Esophagus squamous epithelium (tissue), 5 donors: Measurements from ENCODE around the gene PLXDC1. TPM values are rescaled to one million over a fixed set of nuclear protein-coding genes. Genes with fewer than 3 reads are reported as not detected.

ENCODE experiments used
- DNase-seq: peaks from one replicate; lab custom pipeline; 2025; lab: John Stamatoyannopoulos, UW
- H3K27ac ChIP-seq, 4 donors: fragments of 200-600 bp; sonication (generic); one replicate each; pipeline ENCODE4 v1.5.1; 2016 to 2019; ENCODE audit warnings: mild to moderate bottlenecking in 1 of 4
- H3K27me3 ChIP-seq, 4 donors: fragments of 200-600 bp; sonication (generic); 1 replicate in 3 of 4; 2 replicates in 1 of 4; pipeline versions ENCODE4 v1.5.1 to v1.6.0; 2017 to 2021; ENCODE audit warnings: antibody characterized with exemption in 1 of 4
- H3K36me3 ChIP-seq, 3 donors: fragments of 200-600 bp; sonication (generic); one replicate each; pipeline ENCODE4 v1.5.1; 2016 to 2019
- H3K4me1 ChIP-seq, 3 donors: fragments of 200-600 bp; sonication (generic); one replicate each; pipeline ENCODE4 v1.5.1; 2017 to 2019
- H3K4me3 ChIP-seq, 4 donors: fragments of 200-600 bp; sonication (generic); 1 replicate in 3 of 4; 2 replicates in 1 of 4; pipeline ENCODE4 v1.5.1; 2016 to 2019; ENCODE audit warnings: mild to moderate bottlenecking in 2 of 4, moderate library complexity in 1 of 4
- H3K9me3 ChIP-seq, 3 donors: fragments of 200-600 bp; sonication (generic); one replicate each; pipeline ENCODE4 v1.5.1; 2016 to 2019
- POLR2A ChIP-seq, 4 donors: fragments of 450-650 bp; IDR thresholded peaks; one replicate each; pipeline ENCODE4 v1.6.1; 2017; ENCODE audit warnings: antibody characterized with exemption in 4 of 4, mild to moderate bottlenecking in 4 of 4, moderate library complexity in 3 of 4
- WGBS, 2 donors: methylation state at CpG; one replicate each; pipeline ENCODE4 v1.1.5; 2018; 5-methylcytosine and 5-hydroxymethylcytosine counted together
- intact Hi-C: fragments of 100-400 bp; cut with DNase I; formaldehyde crosslinking; loops from one replicate; pipeline ENCODE4 v1.15.0; 2022
- total RNA-seq, 4 donors: library from RNA; depleted of rRNA; stranded (reverse); fragments of >200 nt; gene quantifications; one replicate each; pipeline ENCODE4 v1.1.0, GENCODE V29; 2016
- TF ChIP-seq, protein P1 (sequence below), 6 experiments: fragments of 450-650 bp in 4 of 6; fragments of 200-600 bp in 2 of 6; sonication (generic) in 2 of 6; IDR thresholded peaks; one replicate each; pipeline ENCODE4 v1.5.1; 2016 to 2019; ENCODE audit warnings: antibody characterized with exemption in 6 of 6, mild to moderate bottlenecking in 4 of 6, moderate library complexity in 4 of 6
- donor health status: DM: yes; HTN: yes; CAD: no.

The PLXDC1 gene
- total RNA-seq, 4 donors from 2014 or later, result 1.2 to 7.2 (median 4.6) TPM

DNA sequence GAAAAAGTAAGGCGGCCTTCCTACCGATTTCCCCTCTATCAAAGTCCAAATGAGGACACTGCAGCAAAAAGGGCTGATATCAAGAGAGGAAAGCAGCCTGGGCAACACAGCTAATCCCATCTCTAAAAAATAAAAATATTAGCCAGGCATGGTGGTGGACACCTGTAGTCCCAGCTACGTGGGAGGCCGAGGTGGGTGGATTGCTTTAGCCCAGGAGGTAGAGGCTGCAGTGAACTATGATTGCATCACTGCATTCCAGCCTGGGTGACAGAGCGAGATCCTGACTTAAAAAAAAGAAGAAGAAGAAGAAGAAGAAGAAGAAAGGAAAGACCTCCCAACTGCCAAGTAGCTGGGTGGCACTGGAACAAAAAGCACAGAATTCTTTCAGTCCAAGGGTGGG lies 31.6 kb upstream of the PLXDC1 start:
- peaks cover 0 to 74% (median 13%) of the 10 kb centered on the region in 3 donors for H3K36me3 ChIP-seq
- H3K4me1 ChIP-seq, result peaks cover 0 to 10% (median 8%) of the 10 kb centered on the region in 3 donors
- intact Hi-C loops, result no loop called here
- H3K9me3 ChIP-seq, result no peaks in the 10 kb centered on the region
- no peak for TF ChIP-seq POLR2A (IDR thresholded peaks at IDR 0.05)
- TF ChIP-seq, protein P1, sequence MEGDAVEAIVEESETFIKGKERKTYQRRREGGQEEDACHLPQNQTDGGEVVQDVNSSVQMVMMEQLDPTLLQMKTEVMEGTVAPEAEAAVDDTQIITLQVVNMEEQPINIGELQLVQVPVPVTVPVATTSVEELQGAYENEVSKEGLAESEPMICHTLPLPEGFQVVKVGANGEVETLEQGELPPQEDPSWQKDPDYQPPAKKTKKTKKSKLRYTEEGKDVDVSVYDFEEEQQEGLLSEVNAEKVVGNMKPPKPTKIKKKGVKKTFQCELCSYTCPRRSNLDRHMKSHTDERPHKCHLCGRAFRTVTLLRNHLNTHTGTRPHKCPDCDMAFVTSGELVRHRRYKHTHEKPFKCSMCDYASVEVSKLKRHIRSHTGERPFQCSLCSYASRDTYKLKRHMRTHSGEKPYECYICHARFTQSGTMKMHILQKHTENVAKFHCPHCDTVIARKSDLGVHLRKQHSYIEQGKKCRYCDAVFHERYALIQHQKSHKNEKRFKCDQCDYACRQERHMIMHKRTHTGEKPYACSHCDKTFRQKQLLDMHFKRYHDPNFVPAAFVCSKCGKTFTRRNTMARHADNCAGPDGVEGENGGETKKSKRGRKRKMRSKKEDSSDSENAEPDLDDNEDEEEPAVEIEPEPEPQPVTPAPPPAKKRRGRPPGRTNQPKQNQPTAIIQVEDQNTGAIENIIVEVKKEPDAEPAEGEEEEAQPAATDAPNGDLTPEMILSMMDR (IDR thresholded peaks at IDR 0.05), result no peak
- H3K4me3 ChIP-seq, result no peak overlapping the region
- H3K27me3 ChIP-seq, result no peaks in the 10 kb centered on the region
- 86 to 90% methylated on average over 5 of the region's 5 CpGs for WGBS, 2 donors
- no peak overlapping the region for H3K27ac ChIP-seq
- DNase-seq, result no peak

DNA sequence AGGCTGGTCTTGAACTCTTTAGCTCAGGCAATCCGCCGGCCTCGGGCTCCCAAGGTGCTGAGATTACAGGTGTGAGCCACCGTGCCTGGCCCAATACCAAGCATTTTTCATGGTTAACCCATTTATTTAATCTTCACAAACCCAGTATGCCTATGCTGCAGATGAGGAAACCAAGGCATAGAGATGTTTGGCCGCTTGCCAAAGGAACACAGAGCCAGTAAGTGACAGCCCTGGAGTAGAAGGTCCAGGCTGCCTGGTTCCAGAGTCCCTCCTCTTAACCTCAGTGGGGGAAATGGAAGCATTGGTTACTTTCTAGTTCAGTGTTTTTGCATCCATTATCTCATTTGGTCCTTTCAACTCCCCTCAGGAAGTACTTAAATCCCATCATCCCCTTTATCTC lies 29.9 kb upstream of the PLXDC1 start:
- Histone ChIP-seq H3K36me3 (peaks cover 0 to 73% (median 11%) of the 10 kb centered on the region in 3 donors), H3K27me3 (no peaks in the 10 kb centered on the region), H3K4me1 (peaks cover 0 to 15% (median 10%) of the 10 kb centered on the region in 3 donors), H3K4me3 (no peak overlapping the region), H3K27ac (no peak overlapping the region), H3K9me3 (no peaks in the 10 kb centered on the region)
- WGBS, 2 donors, result 83 to 93% methylated on average over 5 of the region's 5 CpGs
- DNase-seq, result no peak
- TF ChIP-seq POLR2A (IDR thresholded peaks at IDR 0.05), result no peak
- TF ChIP-seq, protein P1 (IDR thresholded peaks at IDR 0.05), result no peak
- intact Hi-C loops, result no loop called here

DNA sequence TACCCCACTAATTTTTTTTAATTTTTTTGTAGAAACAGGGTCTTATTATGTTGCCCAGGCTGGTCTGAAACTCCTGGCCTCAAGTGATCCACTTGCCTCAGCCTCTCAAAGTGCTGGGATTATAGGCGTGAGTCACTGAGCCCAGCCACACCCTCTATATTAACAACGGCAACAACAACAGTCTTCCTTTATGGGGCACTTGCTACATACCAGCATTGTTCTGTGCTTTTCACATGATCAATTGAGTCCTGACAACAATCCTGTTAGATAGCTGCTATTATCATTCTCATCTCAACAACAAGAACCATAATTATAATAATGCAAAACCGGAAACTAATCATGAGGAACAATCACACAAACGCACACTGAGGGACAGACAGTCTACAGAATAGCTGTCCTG lies 27.1 kb upstream of the PLXDC1 start:
- Histone ChIP-seq H3K4me3 (no peak overlapping the region), H3K27ac (peak overlapping the region in 1 of 4 donors; percentile 48), H3K9me3 (no peaks in the 10 kb centered on the region), H3K4me1 (peaks cover 0 to 29% (median 10%) of the 10 kb centered on the region in 3 donors), H3K27me3 (no peaks in the 10 kb centered on the region), H3K36me3 (peaks cover 0 to 58% (median under 1%) of the 10 kb centered on the region in 3 donors)
- no peak for DNase-seq
- WGBS, 2 donors, result 14 to 31% methylated on average over 3 to 4 of the region's 4 CpGs
- intact Hi-C loops, result no loop called here
- TF ChIP-seq POLR2A (IDR thresholded peaks at IDR 0.05), result no peak
- TF ChIP-seq, protein P1 (IDR thresholded peaks at IDR 0.05), result no peak

DNA sequence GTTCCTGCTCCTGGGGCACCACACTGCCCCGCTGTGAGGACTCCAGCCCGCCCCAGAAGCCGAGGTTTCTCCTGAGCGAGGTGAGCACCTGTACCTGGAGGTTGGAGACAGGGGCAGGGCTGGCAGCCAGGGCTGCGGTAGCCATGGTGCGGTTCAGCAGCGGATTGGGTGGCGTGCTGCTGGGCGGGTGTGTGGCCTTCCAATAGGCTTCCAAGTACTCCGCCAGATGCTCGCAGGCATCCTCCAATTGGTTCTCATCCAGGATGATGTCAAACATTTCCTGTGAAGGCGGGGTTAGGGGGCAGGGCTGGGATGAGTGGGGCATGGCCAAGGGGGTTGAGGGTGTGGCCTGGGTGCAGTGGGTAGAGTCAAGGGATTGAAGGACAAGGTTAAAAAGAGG lies 25.8 kb upstream of the PLXDC1 start:
- intact Hi-C loops, result no loop called here
- no peak for TF ChIP-seq POLR2A (IDR thresholded peaks at IDR 0.05)
- TF ChIP-seq, protein P1 (IDR thresholded peaks at IDR 0.05), result no peak
- Histone ChIP-seq H3K36me3 (peaks cover 0 to 46% (median 0%) of the 10 kb centered on the region in 3 donors), H3K9me3 (no peaks in the 10 kb centered on the region), H3K27me3 (no peaks in the 10 kb centered on the region), H3K4me1 (peaks cover 0 to 31% (median 10%) of the 10 kb centered on the region in 3 donors), H3K4me3 (no peak overlapping the region), H3K27ac (no peak overlapping the region)
- 96 to 100% methylated on average over 2 to 5 of the region's 12 CpGs for WGBS, 2 donors
- no peak for DNase-seq

DNA sequence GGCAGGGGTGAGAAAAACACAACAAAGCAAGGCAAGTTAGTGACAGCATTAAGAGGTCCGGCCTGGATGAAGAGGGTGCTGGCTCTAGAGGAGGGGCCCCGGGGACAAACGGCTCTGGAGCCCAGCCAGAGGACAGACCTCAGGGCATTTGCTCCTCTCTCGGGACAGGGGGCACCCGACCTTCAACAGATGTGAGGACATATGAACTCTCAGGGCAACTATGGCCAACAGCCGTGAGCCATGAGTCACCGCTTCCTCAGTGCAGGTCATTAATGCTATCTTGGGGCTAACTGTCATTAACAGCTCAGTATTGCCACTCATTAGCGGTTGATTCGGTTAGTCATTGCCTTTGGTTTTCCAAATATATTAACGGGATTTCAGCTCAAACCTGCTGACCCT lies 24.3 kb upstream of the PLXDC1 start:
- no peaks in the 10 kb centered on the region for H3K9me3 ChIP-seq
- H3K27me3 ChIP-seq, result no peaks in the 10 kb centered on the region
- 57 to 60% methylated on average over 9 to 10 of the region's 10 CpGs for WGBS, 2 donors
- H3K27ac ChIP-seq, result no peak overlapping the region
- TF ChIP-seq, protein P1 (IDR thresholded peaks at IDR 0.05), result no peak
- no peak for TF ChIP-seq POLR2A (IDR thresholded peaks at IDR 0.05)
- peaks cover 0 to 40% (median 0%) of the 10 kb centered on the region in 3 donors for H3K36me3 ChIP-seq
- H3K4me3 ChIP-seq, result no peak overlapping the region
- DNase-seq, result no peak
- peaks cover 0 to 39% (median 10%) of the 10 kb centered on the region in 3 donors for H3K4me1 ChIP-seq
- intact Hi-C loops, result no loop called here
